ENCODE data around the gene CFL1. TPM values are rescaled to one million over a fixed set of nuclear protein-coding genes. Genes with fewer than 3 reads are reported as not detected.

The CFL1 gene
- total RNA-seq, 1 donor from 2014 or later, result 1,079 TPM

- Mint-ChIP-seq H3K4me1 (peaks cover 41% of the 10 kb centered on the region), H3K9me3 (no peaks in the 10 kb centered on the region), H3K36me3 (ENCODE audit: low read depth) (peaks cover 62% of the 10 kb centered on the region), H3K27me3 (no peaks in the 10 kb centered on the region), H3K27ac (peak overlapping the region; percentile 12), H3K4me3 (no peak overlapping the region)
- ChIA-PET POLR2A (interaction anchor here (0.5 to 2.8 kb wide), 7 partner anchors 20 to 517 kb away, joined by 3 to 13 read pairs (median 4); partner anchors contain the start of genes CCDC85B and SNX32), CTCF (interaction anchor here (0.7 to 1.4 kb wide), 3 partner anchors 26 to 141 kb away, joined by 3 to 6 read pairs (median 3); partner anchors contain the start of gene KAT5)
- intact Hi-C loops (cut with micrococcal nuclease), result no loop called here
- ATAC-seq (ENCODE audit: low read depth), result no peak
- no peak for DNase-seq
- TF ChIP-seq CTCF (IDR thresholded peaks at IDR 0.05), result no peak
Measured at GRCh38 chr11:65853246-65853979, 4.6 kb downstream of the CFL1 start.

DNA sequence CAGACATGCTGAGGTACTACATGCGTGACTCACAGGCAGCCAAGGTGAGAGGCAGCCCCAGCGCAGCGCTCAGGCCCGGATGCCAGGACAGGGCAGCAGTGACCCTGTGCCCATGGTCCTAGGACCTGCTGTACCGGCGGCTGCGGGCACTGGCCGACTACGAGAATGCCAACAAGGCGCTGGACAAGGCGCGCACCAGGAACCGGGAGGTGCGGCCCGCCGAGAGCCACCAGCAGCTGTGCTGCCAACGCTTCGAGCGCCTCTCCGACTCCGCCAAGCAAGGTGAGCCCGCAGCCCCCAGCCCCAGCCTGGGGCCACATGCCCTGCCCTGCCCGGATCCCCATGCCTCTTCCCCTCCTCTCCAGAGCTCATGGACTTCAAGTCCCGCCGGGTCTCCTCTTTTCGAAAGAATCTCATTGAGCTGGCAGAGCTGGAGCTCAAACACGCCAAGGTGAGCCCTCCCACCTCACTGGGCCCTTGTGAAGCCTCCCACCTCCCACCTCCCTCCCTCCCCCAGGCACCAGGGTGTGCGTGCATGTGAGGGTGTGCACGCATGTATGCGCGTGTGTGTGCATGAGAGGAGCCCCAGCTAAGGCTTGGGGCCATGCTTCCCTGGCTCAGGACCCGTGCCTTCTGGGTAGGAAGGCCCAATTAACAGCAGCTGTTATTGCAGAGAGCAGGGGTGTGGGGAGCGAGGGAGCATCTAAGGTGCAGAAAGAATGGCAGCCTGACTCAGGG is 5.3 kb downstream of the CFL1 start:
- no peak overlapping the region for H3K4me3 Mint-ChIP-seq
- peaks cover 60% of the 10 kb centered on the region for H3K36me3 Mint-ChIP-seq (ENCODE audit: low read depth)
- no peaks in the 10 kb centered on the region for H3K27me3 Mint-ChIP-seq
- intact Hi-C loops (cut with micrococcal nuclease), result no loop called here
- H3K27ac Mint-ChIP-seq, result no peak overlapping the region
- H3K4me1 Mint-ChIP-seq, result peaks cover 38% of the 10 kb centered on the region
- no peak for DNase-seq
- POLR2A ChIA-PET, result interaction anchor here (0.5 to 2.8 kb wide), 11 partner anchors 9 to 516 kb away, joined by 3 to 13 read pairs (median 4); partner anchors contain the start of genes CCDC85B, RELA and SNX32
- CTCF ChIA-PET, result interaction anchor here (0.7 to 1.4 kb wide), 4 partner anchors 25 to 141 kb away, joined by 3 to 6 read pairs (median 3); partner anchors contain the start of gene KAT5
- no peak for ATAC-seq (ENCODE audit: low read depth)
- TF ChIP-seq CTCF (IDR thresholded peaks at IDR 0.05), result no peak
- no peaks in the 10 kb centered on the region for H3K9me3 Mint-ChIP-seq

DNA sequence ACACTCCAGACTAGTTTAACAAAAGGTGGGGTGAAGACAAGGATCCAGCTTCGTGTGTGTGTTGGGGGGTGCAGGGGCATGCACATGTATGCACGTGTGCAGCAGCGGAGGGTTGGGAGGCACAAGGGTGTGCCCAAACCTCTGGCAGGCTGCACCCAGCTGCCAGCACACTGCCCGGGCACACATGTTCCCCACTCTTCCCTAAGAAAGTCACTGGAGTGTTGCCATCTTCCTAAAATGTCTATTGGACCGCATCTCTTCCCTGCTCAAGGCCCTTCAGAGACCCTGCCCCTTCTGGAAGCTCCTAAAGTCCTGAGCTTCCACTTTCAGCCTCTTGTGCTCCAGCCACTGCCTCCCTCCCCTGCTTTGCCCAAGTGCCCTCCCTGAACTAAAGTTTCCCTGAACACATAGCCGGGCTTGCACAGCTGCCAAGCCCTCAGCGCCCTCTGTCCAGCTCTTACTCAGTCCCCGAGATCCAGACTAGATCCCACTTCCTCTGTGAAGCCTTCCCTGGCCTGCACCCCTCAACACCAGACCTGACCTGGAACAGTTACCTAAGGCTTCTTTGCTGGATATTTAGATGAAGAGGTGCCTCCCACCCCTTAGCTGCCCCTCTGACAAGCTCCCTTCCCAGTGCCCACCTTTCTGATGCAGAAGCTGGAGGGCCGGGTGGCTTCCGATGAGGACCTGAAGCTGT is 6.0 kb downstream of the CFL1 start:
- ChIA-PET CTCF (interaction anchor here (1.2 to 1.4 kb wide), 4 partner anchors 8 to 140 kb away, joined by 3 to 6 read pairs (median 4); partner anchors contain the start of genes KAT5 and MUS81), POLR2A (interaction anchor here (0.5 to 4.2 kb wide), 12 partner anchors 8 to 350 kb away, joined by 3 to 26 read pairs (median 4); partner anchors contain the start of genes CCDC85B, CFL1, MUS81 and RELA)
- DNase-seq (no peak), ATAC-seq (ENCODE audit: low read depth) (no peak)
- no peak overlapping the region for H3K4me3 Mint-ChIP-seq
- no peak for TF ChIP-seq CTCF (IDR thresholded peaks at IDR 0.05)
- H3K4me1 Mint-ChIP-seq, result peaks cover 38% of the 10 kb centered on the region
- intact Hi-C loops (cut with micrococcal nuclease), result no loop called here
- H3K9me3 Mint-ChIP-seq, result no peaks in the 10 kb centered on the region
- no peaks in the 10 kb centered on the region for H3K27me3 Mint-ChIP-seq
- peaks cover 59% of the 10 kb centered on the region for H3K36me3 Mint-ChIP-seq (ENCODE audit: low read depth)
- H3K27ac Mint-ChIP-seq, result peak overlapping the region; percentile 59

DNA sequence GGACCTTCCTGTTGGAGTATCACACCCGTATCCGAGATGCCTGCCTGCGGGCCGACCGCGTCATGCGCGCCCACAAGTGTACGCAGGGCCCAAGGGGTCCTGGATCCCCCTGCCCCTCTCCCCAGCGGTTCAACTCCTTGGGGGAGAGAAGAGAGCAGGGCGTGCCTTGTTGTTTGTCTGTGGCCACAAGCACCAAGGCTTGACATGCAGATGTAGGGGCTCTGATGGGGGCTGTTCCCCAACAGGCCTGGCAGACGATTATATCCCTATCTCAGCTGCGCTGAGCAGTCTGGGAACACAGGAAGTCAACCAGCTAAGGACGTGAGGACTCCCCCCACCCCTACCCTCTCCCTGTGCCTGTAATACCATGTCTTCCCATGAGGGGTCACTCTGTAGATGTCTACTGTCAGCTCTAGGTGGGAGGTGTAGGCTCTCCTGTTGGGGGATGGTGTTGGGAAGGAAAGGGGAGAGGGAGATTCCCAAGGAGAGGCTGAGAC is 6.8 kb downstream of the CFL1 start:
- no peak overlapping the region for H3K4me3 Mint-ChIP-seq
- no peak overlapping the region for H3K27ac Mint-ChIP-seq
- ChIA-PET POLR2A (interaction anchor here (0.7 to 4.2 kb wide), 7 partner anchors 8 to 319 kb away, joined by 3 to 26 read pairs (median 5); partner anchors contain the start of genes CFL1, MUS81, RELA and SNX32), CTCF (interaction anchor here (1.2 to 1.4 kb wide), 2 partner anchors 9 to 24 kb away, joined by 3 to 5 read pairs; partner anchors contain the start of gene MUS81)
- H3K9me3 Mint-ChIP-seq, result no peaks in the 10 kb centered on the region
- intact Hi-C loops (cut with micrococcal nuclease), result no loop called here
- H3K4me1 Mint-ChIP-seq, result peaks cover 30% of the 10 kb centered on the region
- ATAC-seq (ENCODE audit: low read depth) (peak; percentile 25), DNase-seq (no peak)
- H3K36me3 Mint-ChIP-seq (ENCODE audit: low read depth), result peaks cover 51% of the 10 kb centered on the region
- no peaks in the 10 kb centered on the region for H3K27me3 Mint-ChIP-seq
- TF ChIP-seq CTCF (IDR thresholded peaks at IDR 0.05), result no peak

All from activated B cell treated with CpG ODN at 0.5 μM for 24 hours (primary cell).